HCT116 (cell line): ENCODE data around the gene NR5A2. TPM values are rescaled to one million over a fixed set of nuclear protein-coding genes. Genes with fewer than 3 reads are reported as not detected.

Source experiments
- ATAC-seq: fragments of 200-7000 bp; cut with Tn5 transposase; 2 replicates; pipeline ENCODE4 v1.9.1; 2020; ENCODE audit warnings: mild to moderate bottlenecking, moderate library complexity
- BruUV-seq: library from RNA; stranded (reverse); fragments of 400-500 nt; replicated peaks from 2 replicates; lab custom pipeline; 2021; lab: Mats Ljungman, UMichigan
- CTCF ChIA-PET: fragments of 300-600 bp; sonication (Branson Sonifier 250); formaldehyde crosslinking; loops from one replicate; lab custom pipeline; 2021; ENCODE audit warnings: antibody characterized with exemption; lab: Charles Lee
- POLR2A ChIA-PET: fragments of 300-600, 350-600 bp; sonication (Branson Sonifier 250); formaldehyde crosslinking; loops from one replicate; lab custom pipeline; 2021; ENCODE audit warnings: antibody characterized with exemption; lab: Charles Lee
- RAD21 ChIA-PET, 2 experiments: fragments of 300-600 bp; sonication (Branson Sonifier 250); formaldehyde crosslinking; loops; one replicate each; lab custom pipeline; 2023; ENCODE audit warnings: low total read pairs in 2 of 2; ENCODE audit not compliant: uncharacterized antibody in 2 of 2, unreplicated experiment in 2 of 2, low non-redundant PET in 1 of 2; lab: Charles Lee
- DNase-seq: peaks from one replicate; pipeline ENCODE4 v3.0.0-alpha.2; 2010; ENCODE audit warnings: low read depth, low spot score
- H2AFZ ChIP-seq: fragments of 200-600 bp; shearing (Covaris generic), sonication (generic); 2 replicates; pipeline ENCODE4 v1.6.1; 2017; ENCODE audit warnings: low read depth, mixed run types, mixed read lengths, antibody characterized with exemption, low read length; ENCODE audit not compliant: poor library complexity, severe bottlenecking
- H3K27ac ChIP-seq: 2 replicates; pipeline ENCODE4 v1.5.1; 2012; ENCODE audit warnings: low read depth, low read length
- H3K27me3 ChIP-seq: fragments of 200-600 bp; sonication (generic); 2 replicates; pipeline ENCODE4 v1.6.1; 2016; ENCODE audit warnings: mixed run types, low read length, mixed read lengths; ENCODE audit not compliant: insufficient read depth
- H3K36me3 ChIP-seq, 2 experiments: fragments of 200-500 bp in 1 of 2; fragments of 200-600 bp in 1 of 2; sonication (Bioruptor generic) in 1 of 2; sonication (generic) in 1 of 2; 2 replicates each; pipeline versions ENCODE4 v1.5.1 to v1.6.1; 2014 to 2016; ENCODE audit warnings: low read length in 2 of 2, inconsistent platforms in 1 of 2, mixed read lengths in 1 of 2, mixed run types in 1 of 2; ENCODE audit not compliant: insufficient read depth in 2 of 2, control insufficient read depth in 1 of 2
- H3K4me1 ChIP-seq, 2 experiments: fragments of 200-600 bp in 1 of 2; sonication (generic) in 1 of 2; 2 replicates each; pipeline versions ENCODE4 v1.5.1 to v1.6.1; 2012 to 2017; ENCODE audit warnings: low read length in 2 of 2, inconsistent platforms in 1 of 2, mild to moderate bottlenecking in 1 of 2, mixed read lengths in 1 of 2, mixed run types in 1 of 2, moderate library complexity in 1 of 2; ENCODE audit not compliant: insufficient read depth in 2 of 2, control insufficient read depth in 1 of 2
- H3K4me2 ChIP-seq: fragments of 200-600 bp; sonication (generic); 2 replicates; pipeline ENCODE4 v1.6.1; 2017; ENCODE audit warnings: mixed run types, low read length, mixed read lengths
- H3K4me3 ChIP-seq, 2 experiments: fragments of 200-600 bp in 1 of 2; sonication (generic) in 1 of 2; replicated peaks in 1 of 2; 2 replicates each; pipeline ENCODE4 v1.5.1; 2011 to 2016; ENCODE audit warnings: low read length in 2 of 2, control low read depth in 1 of 2, low read depth in 1 of 2, mild to moderate bottlenecking in 1 of 2, mixed read lengths in 1 of 2, mixed run types in 1 of 2
- H3K79me2 ChIP-seq: fragments of 200-600 bp; sonication (generic); 2 replicates; pipeline ENCODE4 v1.6.1; 2017; ENCODE audit warnings: mild to moderate bottlenecking, mixed run types, low read length, moderate library complexity, mixed read lengths; ENCODE audit not compliant: insufficient read depth
- H3K9ac ChIP-seq: fragments of 200-600 bp; sonication (generic); 2 replicates; pipeline ENCODE4 v1.6.1; 2016; ENCODE audit warnings: low read length, mixed read lengths
- H3K9me2 ChIP-seq: fragments of 200-600 bp; sonication (generic), shearing (Covaris generic); 2 replicates; pipeline ENCODE4 v1.6.1; 2017; ENCODE audit warnings: mixed run types, mild to moderate bottlenecking, moderate library complexity; ENCODE audit not compliant: insufficient read depth
- H3K9me3 ChIP-seq, 2 experiments: fragments of 200-500 bp in 1 of 2; fragments of 200-600 bp in 1 of 2; sonication (Bioruptor generic) in 1 of 2; sonication (generic) in 1 of 2; 2 replicates each; pipeline ENCODE4 v1.6.1; 2014 to 2017; ENCODE audit warnings: low read length in 2 of 2, mixed read lengths in 2 of 2, inconsistent platforms in 1 of 2, low read depth in 1 of 2, mild to moderate bottlenecking in 1 of 2, mixed run types in 1 of 2, moderate library complexity in 1 of 2; ENCODE audit not compliant: control insufficient read depth in 1 of 2, insufficient read depth in 1 of 2
- H4K20me1 ChIP-seq: fragments of 200-600 bp; sonication (generic), shearing (Covaris generic); 2 replicates; pipeline ENCODE4 v1.6.1; 2017; ENCODE audit warnings: mixed run types, mild to moderate bottlenecking, moderate library complexity; ENCODE audit not compliant: insufficient read depth
- CBX3 ChIP-seq: IDR thresholded peaks from 2 replicates; pipeline ENCODE4 v1.6.1; 2012; ENCODE audit warnings: low read depth
- CEBPB ChIP-seq: IDR thresholded peaks from 2 replicates; pipeline ENCODE4 v1.6.1; 2012; ENCODE audit warnings: low read depth
- EZH2phosphoT487 ChIP-seq: fragments of 200-600 bp; IDR thresholded peaks from 2 replicates; pipeline ENCODE4 v1.6.1; 2018; ENCODE audit warnings: antibody characterized with exemption, borderline replicate concordance
- FOSL1 ChIP-seq: IDR thresholded peaks from 2 replicates; pipeline ENCODE4 v1.6.1; 2012; ENCODE audit warnings: low read depth
- POLR2A ChIP-seq: IDR thresholded peaks from 2 replicates; pipeline ENCODE4 v1.7.0; 2011; ENCODE audit warnings: borderline replicate concordance; ENCODE audit not compliant: insufficient read depth, insufficient read length; ENCODE audit errors: extremely low read depth
- POLR2AphosphoS5 ChIP-seq: IDR thresholded peaks from 2 replicates; pipeline ENCODE4 v1.6.1; 2011; ENCODE audit warnings: mild to moderate bottlenecking, low read depth, low read length, moderate library complexity
- RAD21 ChIP-seq: IDR thresholded peaks from 2 replicates; pipeline ENCODE4 v1.6.1; 2012; ENCODE audit warnings: low read depth, mild to moderate bottlenecking
- SRF ChIP-seq: IDR thresholded peaks from 2 replicates; pipeline ENCODE4 v1.6.1; 2012; ENCODE audit warnings: low read depth
- YY1 ChIP-seq: IDR thresholded peaks from 2 replicates; pipeline ENCODE4 v1.6.1; 2011; ENCODE audit warnings: low read length, low read depth, moderate library complexity, mild to moderate bottlenecking; ENCODE audit not compliant: insufficient replicate concordance; ENCODE audit errors: extremely low read depth
- ZFX ChIP-seq: fragments of 450-650 bp; IDR thresholded peaks from 2 replicates; pipeline ENCODE4 v1.6.1; 2017
- ZNF274 ChIP-seq: fragments of 200-500 bp; sonication (Bioruptor generic); IDR thresholded peaks from 2 replicates; pipeline ENCODE4 v1.6.1; 2014; ENCODE audit warnings: mild to moderate bottlenecking, low read depth, low read length, inconsistent platforms
- intact Hi-C: fragments of 100-400 bp; cut with micrococcal nuclease; formaldehyde crosslinking; loops from 2 replicates; pipeline ENCODE4 v1.10.0; 2022
- total RNA-seq: library from RNA; stranded (reverse); gene quantifications from one replicate; pipeline ENCODE4 v1.2.1, GENCODE V29; 2021; ENCODE audit not compliant: unreplicated experiment
- TF ChIP-seq, protein P1 (sequence below): IDR thresholded peaks from 2 replicates; pipeline ENCODE4 v1.6.1; 2012; ENCODE audit warnings: low read depth
- TF ChIP-seq, protein P2 (sequence below), 3 experiments: fragments of 200-600 bp in 1 of 3; sonication (generic) in 1 of 3; IDR thresholded peaks in 2 of 3; conservative IDR thresholded peaks in 1 of 3; 2 replicates each; pipeline ENCODE4 v1.5.1; 2012 to 2017; ENCODE audit warnings: low read depth in 2 of 3, low read length in 2 of 3, antibody characterized with exemption in 1 of 3, borderline replicate concordance in 1 of 3, control low read depth in 1 of 3, mild to moderate bottlenecking in 1 of 3, mixed read lengths in 1 of 3, mixed run types in 1 of 3, moderate library complexity in 1 of 3; ENCODE audit not compliant: insufficient read depth in 1 of 3

NR5A2 gene
- total RNA-seq, 1 experiment from 2014 or later, result 0.91 TPM

DNA sequence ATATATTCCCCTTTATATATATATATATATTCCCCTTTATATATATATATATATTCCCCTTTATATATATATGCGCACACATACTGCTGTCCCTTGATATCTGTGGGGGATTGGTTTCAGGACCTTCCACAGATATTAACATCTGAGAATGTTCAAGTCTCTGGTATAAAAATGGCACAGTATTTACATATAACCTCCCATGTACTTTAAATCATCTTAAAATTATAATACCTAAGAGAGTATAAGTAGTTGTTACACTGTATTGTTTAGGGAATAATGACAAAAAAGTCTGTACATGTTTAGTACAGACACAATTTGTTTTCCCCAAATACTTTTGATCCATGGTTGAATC lies 45.8 kb downstream of the NR5A2 start:
- H3K9ac ChIP-seq, result no peak overlapping the region
- ChIA-PET POLR2A (no interaction called here), CTCF (no interaction called here), RAD21 (no interaction called here)
- no peak overlapping the region for H3K27ac ChIP-seq
- H3K36me3 ChIP-seq, result no peaks in the 10 kb centered on the region
- H4K20me1 ChIP-seq, result no peaks in the 10 kb centered on the region
- intact Hi-C loops, result loop anchor here (10.0 kb wide), 1 partner anchor 388 kb away; no protein-coding TSS in a partner anchor
- H2AFZ ChIP-seq, result no peak overlapping the region
- H3K4me3 ChIP-seq, result no peak overlapping the region
- peaks cover 6 to 21% of the 10 kb centered on the region in 2 experiments for H3K4me1 ChIP-seq
- no peaks in the 10 kb centered on the region for H3K9me2 ChIP-seq
- no peak overlapping the region for H3K4me2 ChIP-seq
- no peaks in the 10 kb centered on the region for H3K9me3 ChIP-seq
- no peaks in the 10 kb centered on the region for H3K79me2 ChIP-seq
- DNase-seq, result no peak
- no peak for ATAC-seq
- TF ChIP-seq CEBPB (no peak), EZH2phosphoT487 (no peak), SRF (no peak), RAD21 (no peak), ZFX (no peak), YY1 (no peak), FOSL1 (no peak), POLR2AphosphoS5 (no peak), CBX3 (no peak), ZNF274 (no peak), POLR2A (no peak)
- TF ChIP-seq, protein P1, sequence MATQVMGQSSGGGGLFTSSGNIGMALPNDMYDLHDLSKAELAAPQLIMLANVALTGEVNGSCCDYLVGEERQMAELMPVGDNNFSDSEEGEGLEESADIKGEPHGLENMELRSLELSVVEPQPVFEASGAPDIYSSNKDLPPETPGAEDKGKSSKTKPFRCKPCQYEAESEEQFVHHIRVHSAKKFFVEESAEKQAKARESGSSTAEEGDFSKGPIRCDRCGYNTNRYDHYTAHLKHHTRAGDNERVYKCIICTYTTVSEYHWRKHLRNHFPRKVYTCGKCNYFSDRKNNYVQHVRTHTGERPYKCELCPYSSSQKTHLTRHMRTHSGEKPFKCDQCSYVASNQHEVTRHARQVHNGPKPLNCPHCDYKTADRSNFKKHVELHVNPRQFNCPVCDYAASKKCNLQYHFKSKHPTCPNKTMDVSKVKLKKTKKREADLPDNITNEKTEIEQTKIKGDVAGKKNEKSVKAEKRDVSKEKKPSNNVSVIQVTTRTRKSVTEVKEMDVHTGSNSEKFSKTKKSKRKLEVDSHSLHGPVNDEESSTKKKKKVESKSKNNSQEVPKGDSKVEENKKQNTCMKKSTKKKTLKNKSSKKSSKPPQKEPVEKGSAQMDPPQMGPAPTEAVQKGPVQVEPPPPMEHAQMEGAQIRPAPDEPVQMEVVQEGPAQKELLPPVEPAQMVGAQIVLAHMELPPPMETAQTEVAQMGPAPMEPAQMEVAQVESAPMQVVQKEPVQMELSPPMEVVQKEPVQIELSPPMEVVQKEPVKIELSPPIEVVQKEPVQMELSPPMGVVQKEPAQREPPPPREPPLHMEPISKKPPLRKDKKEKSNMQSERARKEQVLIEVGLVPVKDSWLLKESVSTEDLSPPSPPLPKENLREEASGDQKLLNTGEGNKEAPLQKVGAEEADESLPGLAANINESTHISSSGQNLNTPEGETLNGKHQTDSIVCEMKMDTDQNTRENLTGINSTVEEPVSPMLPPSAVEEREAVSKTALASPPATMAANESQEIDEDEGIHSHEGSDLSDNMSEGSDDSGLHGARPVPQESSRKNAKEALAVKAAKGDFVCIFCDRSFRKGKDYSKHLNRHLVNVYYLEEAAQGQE, result no peak
- TF ChIP-seq, protein P2, sequence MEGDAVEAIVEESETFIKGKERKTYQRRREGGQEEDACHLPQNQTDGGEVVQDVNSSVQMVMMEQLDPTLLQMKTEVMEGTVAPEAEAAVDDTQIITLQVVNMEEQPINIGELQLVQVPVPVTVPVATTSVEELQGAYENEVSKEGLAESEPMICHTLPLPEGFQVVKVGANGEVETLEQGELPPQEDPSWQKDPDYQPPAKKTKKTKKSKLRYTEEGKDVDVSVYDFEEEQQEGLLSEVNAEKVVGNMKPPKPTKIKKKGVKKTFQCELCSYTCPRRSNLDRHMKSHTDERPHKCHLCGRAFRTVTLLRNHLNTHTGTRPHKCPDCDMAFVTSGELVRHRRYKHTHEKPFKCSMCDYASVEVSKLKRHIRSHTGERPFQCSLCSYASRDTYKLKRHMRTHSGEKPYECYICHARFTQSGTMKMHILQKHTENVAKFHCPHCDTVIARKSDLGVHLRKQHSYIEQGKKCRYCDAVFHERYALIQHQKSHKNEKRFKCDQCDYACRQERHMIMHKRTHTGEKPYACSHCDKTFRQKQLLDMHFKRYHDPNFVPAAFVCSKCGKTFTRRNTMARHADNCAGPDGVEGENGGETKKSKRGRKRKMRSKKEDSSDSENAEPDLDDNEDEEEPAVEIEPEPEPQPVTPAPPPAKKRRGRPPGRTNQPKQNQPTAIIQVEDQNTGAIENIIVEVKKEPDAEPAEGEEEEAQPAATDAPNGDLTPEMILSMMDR (IDR thresholded peaks at IDR 0.05 in 2 of 3, conservative IDR thresholded peaks at IDR 0.05 in 1 of 3; ENCODE audit: borderline replicate concordance in 1 of 3, insufficient read depth in 1 of 3, low read depth in 2 of 3, low read length in 2 of 3), result no peak
- BruUV-seq, result no TSS peak
- H3K27me3 ChIP-seq, result no peaks in the 10 kb centered on the region
